ENCODE data around the gene AHNAK2.
A peak's percentile ranks its signal among the peaks of the same experiment; 100 is the strongest.

Gene AHNAK2

DNA sequence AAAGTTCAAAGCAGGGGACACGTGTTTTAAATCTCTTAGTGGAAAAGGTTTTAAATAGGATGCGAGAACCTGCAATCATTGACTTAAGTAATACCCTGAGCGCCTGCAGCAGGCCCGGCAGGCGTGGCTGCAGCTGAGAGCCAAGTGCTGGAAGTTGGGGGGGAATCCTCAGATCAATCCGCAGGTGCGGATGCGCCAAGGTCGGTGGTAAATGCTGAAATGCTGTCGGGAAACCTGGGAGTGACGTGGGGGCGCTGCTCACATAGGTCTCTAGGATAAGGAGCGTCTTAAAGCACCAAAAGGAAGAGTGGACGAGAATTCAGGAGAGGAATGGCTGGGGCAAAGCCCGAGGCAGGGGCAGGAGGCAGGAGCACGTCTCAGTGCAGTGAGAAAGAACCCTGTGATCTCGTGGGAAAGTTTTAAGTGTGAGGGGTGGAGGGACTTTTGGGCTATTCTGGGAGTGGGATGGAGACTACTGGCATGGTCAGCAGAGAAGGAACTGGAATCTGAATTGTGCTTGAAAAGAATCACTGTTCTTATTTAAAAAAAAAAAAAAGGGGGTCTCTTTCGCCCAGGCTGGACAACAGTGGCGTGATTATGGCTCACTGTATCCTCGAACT, 43.6 kb upstream of the AHNAK2 start (continued):
- TF ChIP-seq, protein P1, sequence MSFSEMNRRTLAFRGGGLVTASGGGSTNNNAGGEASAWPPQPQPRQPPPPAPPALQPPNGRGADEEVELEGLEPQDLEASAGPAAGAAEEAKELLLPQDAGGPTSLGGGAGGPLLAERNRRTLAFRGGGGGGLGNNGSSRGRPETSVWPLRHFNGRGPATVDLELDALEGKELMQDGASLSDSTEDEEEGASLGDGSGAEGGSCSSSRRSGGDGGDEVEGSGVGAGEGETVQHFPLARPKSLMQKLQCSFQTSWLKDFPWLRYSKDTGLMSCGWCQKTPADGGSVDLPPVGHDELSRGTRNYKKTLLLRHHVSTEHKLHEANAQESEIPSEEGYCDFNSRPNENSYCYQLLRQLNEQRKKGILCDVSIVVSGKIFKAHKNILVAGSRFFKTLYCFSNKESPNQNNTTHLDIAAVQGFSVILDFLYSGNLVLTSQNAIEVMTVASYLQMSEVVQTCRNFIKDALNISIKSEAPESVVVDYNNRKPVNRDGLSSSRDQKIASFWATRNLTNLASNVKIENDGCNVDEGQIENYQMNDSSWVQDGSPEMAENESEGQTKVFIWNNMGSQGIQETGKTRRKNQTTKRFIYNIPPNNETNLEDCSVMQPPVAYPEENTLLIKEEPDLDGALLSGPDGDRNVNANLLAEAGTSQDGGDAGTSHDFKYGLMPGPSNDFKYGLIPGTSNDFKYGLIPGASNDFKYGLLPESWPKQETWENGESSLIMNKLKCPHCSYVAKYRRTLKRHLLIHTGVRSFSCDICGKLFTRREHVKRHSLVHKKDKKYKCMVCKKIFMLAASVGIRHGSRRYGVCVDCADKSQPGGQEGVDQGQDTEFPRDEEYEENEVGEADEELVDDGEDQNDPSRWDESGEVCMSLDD (tag by site-specific recombination; IDR thresholded peaks at IDR 0.05): peak; percentile 37; the same call in 1 of the 2 replicates
- TF ChIP-seq, protein P2, sequence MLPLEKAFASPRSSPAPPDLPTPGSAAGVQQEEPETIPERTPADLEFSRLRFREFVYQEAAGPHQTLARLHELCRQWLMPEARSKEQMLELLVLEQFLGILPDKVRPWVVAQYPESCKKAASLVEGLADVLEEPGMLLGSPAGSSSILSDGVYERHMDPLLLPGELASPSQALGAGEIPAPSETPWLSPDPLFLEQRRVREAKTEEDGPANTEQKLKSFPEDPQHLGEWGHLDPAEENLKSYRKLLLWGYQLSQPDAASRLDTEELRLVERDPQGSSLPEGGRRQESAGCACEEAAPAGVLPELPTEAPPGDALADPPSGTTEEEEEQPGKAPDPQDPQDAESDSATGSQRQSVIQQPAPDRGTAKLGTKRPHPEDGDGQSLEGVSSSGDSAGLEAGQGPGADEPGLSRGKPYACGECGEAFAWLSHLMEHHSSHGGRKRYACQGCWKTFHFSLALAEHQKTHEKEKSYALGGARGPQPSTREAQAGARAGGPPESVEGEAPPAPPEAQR (tag by site-specific recombination; IDR thresholded peaks at IDR 0.05): no peak
- peak; percentile 68 for TF ChIP-seq ZBTB17 (tag by site-specific recombination; IDR thresholded peaks at IDR 0.05)
- TF ChIP-seq, protein P3, sequence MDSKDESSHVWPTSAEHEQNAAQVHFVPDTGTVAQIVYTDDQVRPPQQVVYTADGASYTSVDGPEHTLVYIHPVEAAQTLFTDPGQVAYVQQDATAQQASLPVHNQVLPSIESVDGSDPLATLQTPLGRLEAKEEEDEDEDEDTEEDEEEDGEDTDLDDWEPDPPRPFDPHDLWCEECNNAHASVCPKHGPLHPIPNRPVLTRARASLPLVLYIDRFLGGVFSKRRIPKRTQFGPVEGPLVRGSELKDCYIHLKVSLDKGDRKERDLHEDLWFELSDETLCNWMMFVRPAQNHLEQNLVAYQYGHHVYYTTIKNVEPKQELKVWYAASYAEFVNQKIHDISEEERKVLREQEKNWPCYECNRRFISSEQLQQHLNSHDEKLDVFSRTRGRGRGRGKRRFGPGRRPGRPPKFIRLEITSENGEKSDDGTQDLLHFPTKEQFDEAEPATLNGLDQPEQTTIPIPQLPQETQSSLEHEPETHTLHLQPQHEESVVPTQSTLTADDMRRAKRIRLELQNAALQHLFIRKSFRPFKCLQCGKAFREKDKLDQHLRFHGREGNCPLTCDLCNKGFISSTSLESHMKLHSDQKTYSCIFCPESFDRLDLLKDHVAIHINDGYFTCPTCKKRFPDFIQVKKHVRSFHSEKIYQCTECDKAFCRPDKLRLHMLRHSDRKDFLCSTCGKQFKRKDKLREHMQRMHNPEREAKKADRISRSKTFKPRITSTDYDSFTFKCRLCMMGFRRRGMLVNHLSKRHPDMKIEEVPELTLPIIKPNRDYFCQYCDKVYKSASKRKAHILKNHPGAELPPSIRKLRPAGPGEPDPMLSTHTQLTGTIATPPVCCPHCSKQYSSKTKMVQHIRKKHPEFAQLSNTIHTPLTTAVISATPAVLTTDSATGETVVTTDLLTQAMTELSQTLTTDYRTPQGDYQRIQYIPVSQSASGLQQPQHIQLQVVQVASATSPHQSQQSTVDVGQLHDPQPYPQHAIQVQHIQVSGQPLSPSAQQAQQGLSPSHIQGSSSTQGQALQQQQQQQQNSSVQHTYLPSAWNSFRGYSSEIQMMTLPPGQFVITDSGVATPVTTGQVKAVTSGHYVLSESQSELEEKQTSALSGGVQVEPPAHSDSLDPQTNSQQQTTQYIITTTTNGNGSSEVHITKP (tag by site-specific recombination; IDR thresholded peaks at IDR 0.05): peak; percentile 58
- no peak for TF ChIP-seq SP3 (tag by site-specific recombination; IDR thresholded peaks at IDR 0.05)
- no peak for TF ChIP-seq RBAK (tag by site-specific recombination; IDR thresholded peaks at IDR 0.05)
- TF ChIP-seq, protein P4, sequence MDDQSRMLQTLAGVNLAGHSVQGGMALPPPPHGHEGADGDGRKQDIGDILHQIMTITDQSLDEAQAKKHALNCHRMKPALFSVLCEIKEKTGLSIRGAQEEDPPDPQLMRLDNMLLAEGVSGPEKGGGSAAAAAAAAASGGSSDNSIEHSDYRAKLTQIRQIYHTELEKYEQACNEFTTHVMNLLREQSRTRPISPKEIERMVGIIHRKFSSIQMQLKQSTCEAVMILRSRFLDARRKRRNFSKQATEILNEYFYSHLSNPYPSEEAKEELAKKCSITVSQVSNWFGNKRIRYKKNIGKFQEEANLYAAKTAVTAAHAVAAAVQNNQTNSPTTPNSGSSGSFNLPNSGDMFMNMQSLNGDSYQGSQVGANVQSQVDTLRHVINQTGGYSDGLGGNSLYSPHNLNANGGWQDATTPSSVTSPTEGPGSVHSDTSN (CRISPR knock-in tag; IDR thresholded peaks at IDR 0.05): no peak
- no peak for TF ChIP-seq GLIS2 (tag by site-specific recombination; IDR thresholded peaks at IDR 0.05)
- peak; percentile 47; the same call in 1 of the 2 replicates for TF ChIP-seq ZNF24 (tag by site-specific recombination; IDR thresholded peaks at IDR 0.05)
- TF ChIP-seq ZEB2 (tag by site-specific recombination; IDR thresholded peaks at IDR 0.05): 0 out of 2 replicates have a peak, but pooled peaks have one; percentile 48
- peak; percentile 61 for TF ChIP-seq ZNF600 (tag by site-specific recombination; IDR thresholded peaks at IDR 0.05)
- no peak for TF ChIP-seq ZNF114 (tag by site-specific recombination; IDR thresholded peaks at IDR 0.05)
- TF ChIP-seq, protein P5, sequence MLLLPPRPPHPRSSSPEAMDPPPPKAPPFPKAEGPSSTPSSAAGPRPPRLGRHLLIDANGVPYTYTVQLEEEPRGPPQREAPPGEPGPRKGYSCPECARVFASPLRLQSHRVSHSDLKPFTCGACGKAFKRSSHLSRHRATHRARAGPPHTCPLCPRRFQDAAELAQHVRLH (tag by site-specific recombination; IDR thresholded peaks at IDR 0.05): 0 out of 2 replicates have a peak, but pooled peaks have one; percentile 30
- TF ChIP-seq ZNF610 (tag by site-specific recombination; IDR thresholded peaks at IDR 0.05; ENCODE audit: borderline replicate concordance): peak; percentile 96
- TF ChIP-seq ZBTB20 (tag by site-specific recombination; IDR thresholded peaks at IDR 0.05): peak; percentile 72
- TF ChIP-seq ZBTB8A (tag by site-specific recombination; IDR thresholded peaks at IDR 0.05): peak; percentile 33
- TF ChIP-seq, protein P6, sequence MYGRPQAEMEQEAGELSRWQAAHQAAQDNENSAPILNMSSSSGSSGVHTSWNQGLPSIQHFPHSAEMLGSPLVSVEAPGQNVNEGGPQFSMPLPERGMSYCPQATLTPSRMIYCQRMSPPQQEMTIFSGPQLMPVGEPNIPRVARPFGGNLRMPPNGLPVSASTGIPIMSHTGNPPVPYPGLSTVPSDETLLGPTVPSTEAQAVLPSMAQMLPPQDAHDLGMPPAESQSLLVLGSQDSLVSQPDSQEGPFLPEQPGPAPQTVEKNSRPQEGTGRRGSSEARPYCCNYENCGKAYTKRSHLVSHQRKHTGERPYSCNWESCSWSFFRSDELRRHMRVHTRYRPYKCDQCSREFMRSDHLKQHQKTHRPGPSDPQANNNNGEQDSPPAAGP (tag by site-specific recombination; IDR thresholded peaks at IDR 0.05): peak; percentile 68; the same call in 1 of the 2 replicates
- TF ChIP-seq ZSCAN16 (tag by site-specific recombination; IDR thresholded peaks at IDR 0.05): no peak
- peak; percentile 8; the same call in 1 of the 2 replicates for TF ChIP-seq KLF8 (tag by site-specific recombination; IDR thresholded peaks at IDR 0.05)
- 0 out of 2 replicates have a peak, but pooled peaks have one; percentile 51 for TF ChIP-seq ZFP37 (tag by site-specific recombination; IDR thresholded peaks at IDR 0.05)
- TF ChIP-seq, protein P7, sequence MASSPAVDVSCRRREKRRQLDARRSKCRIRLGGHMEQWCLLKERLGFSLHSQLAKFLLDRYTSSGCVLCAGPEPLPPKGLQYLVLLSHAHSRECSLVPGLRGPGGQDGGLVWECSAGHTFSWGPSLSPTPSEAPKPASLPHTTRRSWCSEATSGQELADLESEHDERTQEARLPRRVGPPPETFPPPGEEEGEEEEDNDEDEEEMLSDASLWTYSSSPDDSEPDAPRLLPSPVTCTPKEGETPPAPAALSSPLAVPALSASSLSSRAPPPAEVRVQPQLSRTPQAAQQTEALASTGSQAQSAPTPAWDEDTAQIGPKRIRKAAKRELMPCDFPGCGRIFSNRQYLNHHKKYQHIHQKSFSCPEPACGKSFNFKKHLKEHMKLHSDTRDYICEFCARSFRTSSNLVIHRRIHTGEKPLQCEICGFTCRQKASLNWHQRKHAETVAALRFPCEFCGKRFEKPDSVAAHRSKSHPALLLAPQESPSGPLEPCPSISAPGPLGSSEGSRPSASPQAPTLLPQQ (tag by site-specific recombination; IDR thresholded peaks at IDR 0.05): 0 out of 2 replicates have a peak, but pooled peaks have one; percentile 25
- TF ChIP-seq ZNF132 (tag by site-specific recombination; IDR thresholded peaks at IDR 0.05; ENCODE audit: borderline replicate concordance): no peak
- TF ChIP-seq YY1 (tag by site-specific recombination; IDR thresholded peaks at IDR 0.05): no peak
- TF ChIP-seq SP7 (tag by site-specific recombination; IDR thresholded peaks at IDR 0.05): peak; percentile 10; the same call in 1 of the 2 replicates
- TF ChIP-seq, protein P8, sequence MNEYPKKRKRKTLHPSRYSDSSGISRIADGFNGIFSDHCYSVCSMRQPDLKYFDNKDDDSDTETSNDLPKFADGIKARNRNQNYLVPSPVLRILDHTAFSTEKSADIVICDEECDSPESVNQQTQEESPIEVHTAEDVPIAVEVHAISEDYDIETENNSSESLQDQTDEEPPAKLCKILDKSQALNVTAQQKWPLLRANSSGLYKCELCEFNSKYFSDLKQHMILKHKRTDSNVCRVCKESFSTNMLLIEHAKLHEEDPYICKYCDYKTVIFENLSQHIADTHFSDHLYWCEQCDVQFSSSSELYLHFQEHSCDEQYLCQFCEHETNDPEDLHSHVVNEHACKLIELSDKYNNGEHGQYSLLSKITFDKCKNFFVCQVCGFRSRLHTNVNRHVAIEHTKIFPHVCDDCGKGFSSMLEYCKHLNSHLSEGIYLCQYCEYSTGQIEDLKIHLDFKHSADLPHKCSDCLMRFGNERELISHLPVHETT (tag by site-specific recombination; IDR thresholded peaks at IDR 0.05): peak; percentile 19; the same call in 1 of the 2 replicates
- TF ChIP-seq YY2 (tag by site-specific recombination; IDR thresholded peaks at IDR 0.05): 0 out of 2 replicates have a peak, but pooled peaks have one; percentile 7

All from HEK293 (cell line).